Right ventricle myocardium superior (tissue), 1 donor: Measurements from ENCODE around the gene KPRP. TPM values are rescaled to one million over a fixed set of nuclear protein-coding genes. Genes with fewer than 3 reads are reported as not detected.

Experiments used
- ATAC-seq: fragments of 200-7000 bp; cut with Tn5 transposase; one replicate; pipeline ENCODE4 v1.9.1; 2020; ENCODE audit warnings: mild to moderate bottlenecking; ENCODE audit not compliant: poor library complexity
- DNase-seq: peaks from one replicate; pipeline ENCODE4 v3.0.0-alpha.2; 2020
- intact Hi-C: fragments of 100-400 bp; cut with DNase I; formaldehyde crosslinking; loops from one replicate; pipeline ENCODE4 v1.11.2; 2022
- total RNA-seq: library from RNA; stranded (reverse); fragmentation: NEBNext Ultra II Directional; extraction: Animal tissue kit (Norgen Biotek cat#: 25700); gene quantifications from one replicate; pipeline ENCODE4 v1.2.1, GENCODE V29; 2021
- donor health status: DM: no; HTN: yes; CAD: no; lungs with severe emphysema.

Gene KPRP
- total RNA-seq, 1 donor from 2014 or later = not detected

DNA sequence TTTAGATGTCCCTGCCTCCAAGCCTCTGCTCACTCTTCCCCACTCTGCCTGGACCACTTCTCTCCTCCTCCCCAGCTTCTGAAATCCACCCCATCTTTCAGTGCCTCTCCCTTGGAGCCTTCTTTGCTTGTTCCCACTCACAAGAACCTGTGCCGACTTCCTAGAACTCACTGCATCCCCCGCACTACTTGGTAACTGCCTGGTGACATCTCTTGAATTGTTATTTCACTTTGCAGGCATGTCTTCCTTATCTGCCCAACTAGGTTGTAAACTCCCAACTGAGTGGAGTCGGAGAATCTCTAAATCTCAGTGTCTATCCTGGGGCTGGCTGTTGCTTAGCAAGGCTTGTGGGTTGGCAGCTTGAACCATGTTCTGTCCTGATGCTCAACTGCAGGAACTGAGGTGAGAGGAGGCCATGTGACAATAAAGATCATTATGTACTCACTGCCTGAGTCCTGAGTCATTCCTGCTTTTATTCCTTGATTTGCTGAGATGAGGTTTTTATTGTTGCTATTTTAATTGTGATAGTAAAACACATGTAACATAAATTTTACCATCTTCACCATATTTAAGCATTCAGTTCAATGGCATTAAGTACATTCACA, 3.9 kb downstream of the KPRP start:
- no peak for ATAC-seq
- intact Hi-C loops = no loop called here

DNA sequence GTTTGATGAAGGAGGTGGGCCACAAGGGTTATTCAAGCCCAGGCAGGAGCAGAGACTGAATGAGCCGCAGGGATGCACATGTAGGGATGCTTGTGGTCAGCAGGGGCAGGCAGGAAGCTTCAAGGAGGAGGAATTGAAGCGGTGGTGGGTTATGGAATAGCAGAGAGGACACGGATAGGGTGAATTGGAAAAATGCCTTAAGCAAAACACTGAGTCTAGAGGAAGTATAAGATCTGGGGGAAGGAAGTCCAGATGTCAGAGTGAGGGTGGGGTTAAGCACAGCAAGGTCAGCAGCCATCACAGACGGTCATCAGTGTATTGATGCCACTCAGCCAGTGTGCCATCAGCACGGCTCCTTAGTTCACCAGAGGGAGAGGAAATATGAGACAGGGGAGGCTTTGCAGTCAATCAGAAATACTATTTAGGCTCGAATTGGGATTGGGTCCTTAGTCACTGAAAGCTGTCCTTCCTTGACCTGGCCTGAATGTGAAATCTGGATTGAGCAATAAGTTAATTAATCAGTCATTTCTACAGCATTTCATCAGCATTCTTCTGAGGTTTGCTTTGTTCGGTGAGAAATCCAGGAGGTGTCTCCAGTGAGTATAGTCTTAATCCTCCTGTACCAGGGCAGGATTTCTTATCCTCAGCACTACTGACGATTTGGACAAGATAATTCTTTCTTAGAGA, 11.2 kb downstream of the KPRP start:
- DNase-seq = no peak
- intact Hi-C loops = no loop called here
- no peak for ATAC-seq

More for the DNA sequence above, 3.9 kb downstream of the KPRP start:
- DNase-seq = no peak

DNA sequence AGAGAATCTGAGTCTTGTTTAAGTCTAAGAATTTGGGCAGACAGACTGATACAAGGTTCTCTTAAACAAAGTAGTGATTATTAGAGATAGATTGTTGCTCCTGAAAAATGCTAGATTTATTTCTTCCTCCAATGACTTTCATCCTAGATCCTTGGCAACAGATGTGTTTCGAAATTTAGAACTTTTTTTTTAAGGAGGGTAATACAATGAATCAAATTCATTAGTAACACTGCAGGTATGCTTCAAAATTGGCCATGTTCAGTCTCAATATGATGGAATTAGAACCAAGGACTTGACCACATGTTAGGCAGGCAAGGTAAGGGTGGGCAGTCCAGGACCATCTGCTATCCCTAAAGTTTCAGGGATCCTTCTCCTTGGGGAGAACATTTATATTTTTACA, 12.6 kb downstream of the KPRP start:
- DNase-seq (no peak), ATAC-seq (no peak)
- intact Hi-C loops = no loop called here

DNA sequence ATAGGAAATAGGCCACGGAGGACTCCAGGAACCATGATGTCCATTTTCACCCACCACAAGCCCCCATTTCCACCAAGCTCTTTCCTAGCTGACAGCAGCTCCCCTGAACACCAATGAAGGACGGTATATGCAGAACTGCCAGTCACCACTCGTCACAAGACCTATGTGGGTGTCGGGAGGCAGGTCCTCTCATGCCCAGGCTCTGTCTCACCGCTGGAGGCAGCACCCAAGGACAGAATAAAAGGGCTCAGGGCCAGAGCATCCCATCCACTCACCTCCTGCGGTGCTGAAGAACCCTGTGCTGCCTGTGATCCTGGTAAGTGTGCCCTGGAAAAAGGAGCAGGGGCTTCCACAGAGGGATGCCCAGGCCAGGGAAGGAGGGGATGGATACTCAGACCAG, 17.1 kb downstream of the KPRP start, which contains the start of gene LCE1F:
LCE1F (plus strand) TSS at position 266 of the 400 bp plus-strand sequence. CDS start 1,232 bp downstream, outside the sequence.
- DNase-seq (no peak), ATAC-seq (no peak)
- intact Hi-C loops = no loop called here

DNA sequence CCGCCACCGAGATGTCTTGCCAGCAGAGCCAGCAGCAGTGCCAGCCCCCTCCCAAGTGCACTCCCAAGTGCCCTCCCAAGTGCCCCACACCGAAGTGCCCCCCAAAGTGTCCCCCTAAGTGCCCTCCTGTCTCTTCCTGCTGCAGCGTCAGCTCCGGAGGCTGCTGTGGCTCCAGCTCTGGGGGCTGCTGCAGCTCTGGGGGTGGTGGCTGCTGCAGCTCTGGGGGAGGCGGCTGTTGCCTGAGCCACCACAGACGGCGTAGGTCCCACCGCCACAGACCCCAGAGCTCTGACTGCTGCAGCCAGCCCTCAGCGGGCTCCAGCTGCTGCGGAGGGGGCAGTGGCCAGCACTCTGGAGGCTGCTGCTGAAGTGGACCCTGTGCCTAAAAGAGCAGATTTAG, 18.5 kb downstream of the KPRP start:
- intact Hi-C loops = no loop called here
- no peak for DNase-seq
- no peak for ATAC-seq

DNA sequence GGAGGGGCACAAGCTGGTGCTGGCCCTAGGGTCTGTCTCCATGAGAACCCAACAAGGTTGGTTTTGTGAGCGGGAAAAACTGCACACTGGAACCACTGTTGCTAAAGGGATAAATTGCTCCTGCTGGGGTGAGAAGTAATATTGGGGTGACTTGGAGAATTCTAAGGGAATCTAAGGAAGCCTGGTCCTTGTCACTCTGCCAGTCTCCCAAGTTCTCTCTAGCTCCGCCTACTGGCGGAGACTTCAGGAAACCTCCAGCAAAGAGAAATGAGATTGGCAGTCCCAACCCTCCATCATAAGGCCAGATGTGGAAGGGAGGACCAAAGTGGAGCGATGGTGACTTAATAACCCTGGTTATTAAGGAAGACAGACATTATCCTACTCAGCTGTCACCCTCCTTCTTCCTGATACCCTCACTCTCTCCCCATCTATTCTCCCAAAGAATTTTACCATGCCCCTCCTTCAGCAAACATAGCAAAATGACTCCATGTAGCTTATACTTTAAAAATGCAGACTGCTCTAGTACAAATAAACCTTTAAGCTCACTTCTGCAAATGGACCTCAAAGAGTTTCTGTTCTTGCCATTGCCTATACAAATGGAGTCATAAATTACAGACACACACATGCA, 19.8 kb downstream of the KPRP start:
- DNase-seq = no peak
- intact Hi-C loops = no loop called here
- ATAC-seq = no peak

DNA sequence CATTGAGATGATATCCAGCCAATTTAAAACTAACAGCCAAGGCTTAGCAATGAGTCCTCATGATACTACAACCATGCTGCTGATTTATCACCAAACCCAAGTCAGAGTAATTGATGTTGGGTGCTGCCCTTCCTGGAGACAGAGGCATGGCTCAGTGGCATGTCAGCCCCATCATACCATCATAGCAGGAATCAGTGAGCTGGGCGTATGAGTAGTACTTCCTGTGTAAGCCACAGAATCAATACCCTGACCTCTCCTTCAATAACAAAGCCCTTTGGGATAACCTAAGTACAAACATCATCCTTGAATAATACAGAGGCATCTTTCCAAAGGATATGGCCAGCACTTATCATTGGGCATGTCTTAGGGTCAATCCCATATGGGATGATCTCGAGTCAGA, 25.3 kb downstream of the KPRP start:
- ATAC-seq (no peak), DNase-seq (no peak)
- intact Hi-C loops = no loop called here

DNA sequence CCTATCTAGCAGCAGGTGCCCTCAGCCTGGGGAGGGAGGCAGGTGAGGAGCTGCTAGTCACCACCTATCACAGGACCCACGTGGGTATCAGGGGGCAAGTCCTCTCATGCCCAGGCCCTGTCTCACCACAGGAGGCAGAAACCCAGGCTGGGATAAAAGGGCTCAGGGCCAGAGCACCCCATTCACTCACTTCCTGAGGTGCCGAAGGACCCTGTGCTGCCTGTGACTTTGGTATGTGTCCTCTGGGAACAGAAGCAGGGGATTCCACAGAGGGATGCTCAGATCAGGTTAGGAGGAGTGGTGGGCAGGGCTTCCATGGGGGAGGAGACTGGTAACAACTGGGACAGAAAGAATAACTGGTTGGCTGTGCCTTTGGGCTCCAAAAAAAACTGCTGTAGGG, 28.3 kb downstream of the KPRP start, which contains the start of gene LCE1E:
LCE1E (plus strand) TSS at position 181 of the 400 bp plus-strand sequence. CDS start 1,043 bp downstream, outside the sequence.
- no peak for ATAC-seq
- intact Hi-C loops = no loop called here
- no peak for DNase-seq

DNA sequence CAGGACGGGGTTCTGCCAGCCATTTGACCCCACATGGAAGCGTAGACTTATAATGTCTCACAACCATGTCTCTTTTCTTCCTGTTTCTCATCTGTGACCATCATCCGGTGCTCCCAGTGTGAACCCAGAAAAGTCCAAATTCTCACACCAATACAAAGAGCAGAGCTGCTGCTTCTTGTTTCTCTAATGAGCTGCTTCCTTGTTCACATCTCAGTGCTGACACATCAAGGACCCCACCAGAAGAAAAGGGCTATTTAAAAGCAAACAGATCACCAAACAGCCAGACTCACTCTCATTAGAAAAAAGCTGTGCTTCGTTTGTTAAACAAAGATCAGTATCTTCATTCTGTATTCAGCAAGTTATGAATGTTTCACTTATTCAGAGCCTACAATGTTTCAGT, 37.9 kb downstream of the KPRP start:
- DNase-seq = no peak
- ATAC-seq = no peak
- intact Hi-C loops = no loop called here

DNA sequence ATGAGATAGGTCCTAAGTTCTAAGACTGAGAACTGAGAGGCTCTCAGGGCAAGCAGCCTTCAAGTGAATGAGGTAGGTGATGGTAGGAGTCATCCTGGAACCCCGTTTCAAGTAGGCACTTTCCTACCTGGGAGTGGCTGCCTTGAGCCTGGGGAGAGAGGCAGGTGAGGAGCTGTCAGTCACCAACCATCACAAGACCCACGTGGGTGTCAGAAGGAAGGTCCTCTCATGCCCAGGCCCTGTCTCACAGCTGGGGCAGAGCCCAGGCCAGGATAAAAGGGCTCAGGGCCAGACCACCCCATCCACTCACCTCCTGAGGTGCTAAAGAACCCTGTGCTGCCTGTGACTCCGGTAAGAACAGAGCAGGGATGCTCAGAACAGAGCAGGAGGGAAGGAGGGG, 38.6 kb downstream of the KPRP start, which contains the start of gene LCE1D:
LCE1D (plus strand) TSS at position 301 of the 400 bp plus-strand sequence. CDS start 1,074 bp downstream, outside the sequence.
- DNase-seq (no peak), ATAC-seq (no peak)
- intact Hi-C loops = no loop called here

DNA sequence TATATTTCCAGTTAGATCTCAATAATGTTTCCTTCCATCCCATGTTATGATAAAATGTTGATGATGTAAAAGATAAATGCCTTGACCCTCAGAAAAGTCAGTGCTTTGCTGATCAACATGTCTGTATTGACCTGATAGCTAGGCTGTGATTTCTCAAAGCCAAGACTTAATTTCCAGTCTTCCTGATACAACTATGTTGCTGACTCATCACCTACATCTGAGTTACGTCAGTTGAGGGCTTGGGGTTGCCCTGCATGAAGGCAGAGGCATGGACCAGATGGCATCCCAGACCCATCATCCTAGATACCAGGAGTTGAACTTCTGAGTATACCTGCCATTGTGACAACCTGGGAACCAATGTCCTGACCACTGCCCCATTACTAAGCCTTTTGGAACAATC, 43.5 kb downstream of the KPRP start:
- ATAC-seq = no peak
- DNase-seq = no peak
- intact Hi-C loops = no loop called here

DNA sequence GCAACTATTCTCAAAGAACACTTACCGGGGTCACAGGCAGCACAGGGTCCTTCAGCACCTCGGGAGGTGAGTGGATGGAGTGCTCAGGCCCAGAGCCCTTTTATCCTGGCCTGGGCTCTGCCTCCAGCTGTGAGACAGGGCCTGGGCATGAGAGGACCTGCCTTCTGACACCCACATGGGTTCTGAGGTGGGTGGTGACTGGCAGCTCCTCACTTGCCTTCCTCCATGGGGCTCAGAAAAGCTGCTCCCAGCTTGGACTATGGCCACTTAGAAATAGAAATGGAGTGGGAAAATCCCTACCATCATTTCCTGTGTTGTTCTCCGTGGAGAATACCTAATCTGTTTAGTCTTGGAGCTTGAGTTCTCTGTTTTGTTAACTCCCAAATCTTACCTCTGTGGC, 48.8 kb downstream of the KPRP start, which contains the start of gene LCE1C:
LCE1C (minus strand) TSS at position 76 of the 400 bp plus-strand sequence. CDS start 1,173 bp downstream, outside the sequence.
- ATAC-seq (no peak), DNase-seq (no peak)
- intact Hi-C loops = no loop called here

DNA sequence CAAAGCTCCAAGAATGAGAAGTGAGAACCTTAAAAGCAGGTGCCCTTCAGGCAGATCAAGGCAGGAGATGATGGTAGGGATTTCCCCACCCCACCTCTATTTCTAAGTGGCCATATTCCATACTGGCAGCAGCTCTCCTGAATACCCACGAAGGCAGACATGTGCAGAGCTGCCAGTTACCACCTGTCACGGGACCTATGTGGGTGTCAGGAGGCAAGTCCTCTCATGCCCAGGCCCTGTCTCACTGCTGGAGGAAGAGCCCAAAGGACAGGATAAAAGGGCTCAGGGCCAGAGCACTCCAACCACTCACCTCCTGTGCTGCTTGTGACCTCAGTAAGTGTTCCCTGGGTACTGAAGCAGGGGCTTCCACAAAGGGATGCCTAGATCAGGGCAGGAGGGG, 53.2 kb downstream of the KPRP start:
- ATAC-seq (no peak), DNase-seq (no peak)
- intact Hi-C loops = no loop called here

Other genes with a start within 250 kb of the KPRP start
- gene LCE5A, start 247.2 kb upstream of the KPRP start, total RNA-seq = not detected
- gene CRCT1, start 243.5 kb upstream of the KPRP start, total RNA-seq = not detected
- not detected for gene LCE3E, start 191.2 kb upstream of the KPRP start, total RNA-seq
- not detected for gene LCE3D, start 177.5 kb upstream of the KPRP start, total RNA-seq
- not detected for gene LCE3C, start 157.8 kb upstream of the KPRP start, total RNA-seq
- not detected for gene LCE3B, start 144.2 kb upstream of the KPRP start, total RNA-seq
- gene LCE3A, start 134.9 kb upstream of the KPRP start, total RNA-seq = not detected
- gene LCE2D, start 94.6 kb upstream of the KPRP start, total RNA-seq = not detected
- not detected for gene LCE2C, start 82.7 kb upstream of the KPRP start, total RNA-seq
- not detected for gene LCE2B, start 71.9 kb upstream of the KPRP start, total RNA-seq
- not detected for gene LCE2A, start 59.7 kb upstream of the KPRP start, total RNA-seq
- gene LCE4A, start 49.9 kb upstream of the KPRP start, total RNA-seq = not detected
- gene LCE1F, start 17.1 kb downstream of the KPRP start, total RNA-seq = not detected
- not detected for gene LCE1E, start 28.2 kb downstream of the KPRP start, total RNA-seq
- gene LCE1D, start 38.7 kb downstream of the KPRP start, total RNA-seq = not detected
- gene LCE1C, start 48.6 kb downstream of the KPRP start, total RNA-seq = not detected
- not detected for gene LCE1B, start 53.9 kb downstream of the KPRP start, total RNA-seq
- gene LCE1A, start 69.4 kb downstream of the KPRP start, total RNA-seq = not detected
- gene LCE6A, start 84.8 kb downstream of the KPRP start, total RNA-seq = not detected
- gene LCE7A, start 102.0 kb downstream of the KPRP start, total RNA-seq = not detected
- gene SMCP, start 120.3 kb downstream of the KPRP start, total RNA-seq = not detected
- gene IVL, start 150.5 kb downstream of the KPRP start, total RNA-seq = not detected
- not detected for gene SPRR5, start 189.2 kb downstream of the KPRP start, total RNA-seq
- not detected for gene SPRR4, start 212.6 kb downstream of the KPRP start, total RNA-seq
- not detected for gene SPRR1A, start 226.1 kb downstream of the KPRP start, total RNA-seq
- gene SPRR3, start 243.7 kb downstream of the KPRP start, total RNA-seq = not detected